DMS53 (cell line): ENCODE data around the gene GNAO1.

Experiments
- DNase-seq: peaks from one replicate; lab custom pipeline; 2025; lab: John Stamatoyannopoulos, UW

The GNAO1 gene

GRCh38 chr16:56265746-56266145 lies 74.5 kb downstream of the GNAO1 start:
- no peak for DNase-seq

GRCh38 chr16:56266641-56267607 lies 75.6 kb downstream of the GNAO1 start:
- DNase-seq = no peak

- DNase-seq = no peak
Observed at GRCh38 chr16:56267888-56268287, 76.6 kb downstream of the GNAO1 start.

GRCh38 chr16:56268799-56269198 lies 77.5 kb downstream of the GNAO1 start:
- DNase-seq = no peak

GRCh38 chr16:56269281-56269680 lies 78.0 kb downstream of the GNAO1 start:
- DNase-seq = no peak

- DNase-seq = peak; percentile 87
Observed at GRCh38 chr16:56269811-56270684, 78.8 kb downstream of the GNAO1 start.

GRCh38 chr16:56270828-56271227 lies 79.5 kb downstream of the GNAO1 start:
- no peak for DNase-seq

GRCh38 chr16:56272583-56272894 lies 81.2 kb downstream of the GNAO1 start:
- no peak for DNase-seq

- DNase-seq = no peak
Observed at GRCh38 chr16:56273615-56274014, 82.3 kb downstream of the GNAO1 start.

GRCh38 chr16:56274369-56274768 lies 83.1 kb downstream of the GNAO1 start:
- DNase-seq = no peak

- no peak for DNase-seq
Observed at GRCh38 chr16:56275076-56275475, 83.8 kb downstream of the GNAO1 start.

GRCh38 chr16:56275801-56276200 lies 84.5 kb downstream of the GNAO1 start:
- DNase-seq = no peak

- no peak for DNase-seq
Observed at GRCh38 chr16:56277075-56277474, 85.8 kb downstream of the GNAO1 start.

- no peak for DNase-seq
Observed at GRCh38 chr16:56278196-56278855, 87.0 kb downstream of the GNAO1 start.

GRCh38 chr16:56279132-56279531 lies 87.8 kb downstream of the GNAO1 start:
- DNase-seq = no peak

GRCh38 chr16:56279914-56280313 lies 88.6 kb downstream of the GNAO1 start:
- no peak for DNase-seq

- DNase-seq = peak; percentile 44
Observed at GRCh38 chr16:56281249-56281805, 90.0 kb downstream of the GNAO1 start.

GRCh38 chr16:56282451-56282850 lies 91.2 kb downstream of the GNAO1 start:
- no peak for DNase-seq

- peak; percentile 18 for DNase-seq
Observed at GRCh38 chr16:56284521-56284920, 93.2 kb downstream of the GNAO1 start.

GRCh38 chr16:56286809-56287208 lies 95.5 kb downstream of the GNAO1 start:
- DNase-seq = peak; percentile 32

GRCh38 chr16:56288019-56288418 lies 96.7 kb downstream of the GNAO1 start:
- peak; percentile 85 for DNase-seq

GRCh38 chr16:56289416-56289815 lies 98.1 kb downstream of the GNAO1 start:
- no peak for DNase-seq
